PC-3 (cell line): ENCODE data around the gene S100B.

ENCODE experiments used
- CTCF ChIP-seq: fragments of 300-600 bp; sonication (generic); conservative IDR thresholded peaks from 2 replicates; pipeline ENCODE4 v1.5.1; 2017; ENCODE audit warnings: antibody characterized with exemption, low read depth, mild to moderate bottlenecking, low read length
- EZH2phosphoT487 ChIP-seq: fragments of 300-600 bp; sonication (generic); IDR thresholded peaks from 2 replicates; pipeline ENCODE4 v1.6.1; 2018; ENCODE audit warnings: mild to moderate bottlenecking, antibody characterized with exemption, low read length, borderline replicate concordance

- no peak for TF ChIP-seq EZH2phosphoT487
- no peak for TF ChIP-seq CTCF
These were observed 4.6 kb downstream of the S100B start for GRCh38 chr21:46600305-46600704.
